Chondrocyte (in vitro differentiated cells): ENCODE results near the gene FAM168A. TPM values are rescaled to one million over a fixed set of nuclear protein-coding genes. Genes with fewer than 3 reads are reported as not detected.

Source experiments
- DNase-seq: peaks from one replicate; pipeline ENCODE4 v3.0.0; 2021; ENCODE audit warnings: mixed read lengths, low spot score
- H3K27ac Mint-ChIP-seq: one replicate; pipeline ENCODE4 v1.8.0; 2021; ENCODE audit warnings: mild to moderate bottlenecking, moderate library complexity, mixed read lengths; ENCODE audit not compliant: unreplicated experiment
- H3K27me3 Mint-ChIP-seq: 2 replicates; pipeline ENCODE4 v1.8.0; 2021; ENCODE audit warnings: low read depth, mixed read lengths
- H3K36me3 Mint-ChIP-seq: 2 replicates; pipeline ENCODE4 v1.8.0; 2021; ENCODE audit warnings: low read depth, mixed read lengths
- H3K4me1 Mint-ChIP-seq: 2 replicates; pipeline ENCODE4 v1.8.0; 2021; ENCODE audit warnings: low read depth, mild to moderate bottlenecking, mixed read lengths
- H3K4me3 Mint-ChIP-seq: one replicate; pipeline ENCODE4 v1.8.0; 2021; ENCODE audit warnings: mild to moderate bottlenecking, moderate library complexity, mixed read lengths; ENCODE audit not compliant: unreplicated experiment
- H3K9me3 Mint-ChIP-seq: 2 replicates; pipeline ENCODE4 v1.8.0; 2021; ENCODE audit warnings: low read depth, mixed read lengths
- total RNA-seq: library from RNA; stranded (reverse); gene quantifications from 3 replicates; pipeline ENCODE4 v1.2.1, GENCODE V29; 2021
- TF ChIP-seq, protein P1 (sequence below): fragments of 200-600 bp; sonication (generic); IDR thresholded peaks from 2 replicates; pipeline ENCODE4 v1.5.0; 2021; ENCODE audit warnings: antibody characterized with exemption, mild to moderate bottlenecking, moderate library complexity

Gene FAM168A
- total RNA-seq, 1 donor from 2014 or later: 53.7 TPM

DNA sequence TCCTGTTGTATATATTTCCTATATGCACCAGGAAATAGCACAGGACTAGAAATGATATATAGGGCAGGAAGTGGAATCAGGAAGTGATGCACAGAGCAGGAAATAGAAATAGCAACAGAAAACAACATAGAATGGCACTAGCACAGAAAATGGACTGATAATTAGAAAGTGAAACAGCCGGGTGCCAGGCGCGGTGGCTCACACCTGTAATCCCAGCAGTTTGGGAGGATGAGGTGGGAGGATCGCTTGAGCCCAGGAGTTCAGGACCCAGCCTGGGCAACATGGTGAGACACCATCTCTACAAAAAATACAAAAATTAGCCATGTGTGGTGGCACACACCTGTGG lies 231.7 kb downstream of the FAM168A start:
- Mint-ChIP-seq H3K27me3 (no peaks in the 10 kb centered on the region), H3K4me3 (no peak overlapping the region), H3K9me3 (no peaks in the 10 kb centered on the region), H3K27ac (no peak overlapping the region), H3K4me1 (no peaks in the 10 kb centered on the region), H3K36me3 (peaks cover 24% of the 10 kb centered on the region)
- TF ChIP-seq, protein P1, sequence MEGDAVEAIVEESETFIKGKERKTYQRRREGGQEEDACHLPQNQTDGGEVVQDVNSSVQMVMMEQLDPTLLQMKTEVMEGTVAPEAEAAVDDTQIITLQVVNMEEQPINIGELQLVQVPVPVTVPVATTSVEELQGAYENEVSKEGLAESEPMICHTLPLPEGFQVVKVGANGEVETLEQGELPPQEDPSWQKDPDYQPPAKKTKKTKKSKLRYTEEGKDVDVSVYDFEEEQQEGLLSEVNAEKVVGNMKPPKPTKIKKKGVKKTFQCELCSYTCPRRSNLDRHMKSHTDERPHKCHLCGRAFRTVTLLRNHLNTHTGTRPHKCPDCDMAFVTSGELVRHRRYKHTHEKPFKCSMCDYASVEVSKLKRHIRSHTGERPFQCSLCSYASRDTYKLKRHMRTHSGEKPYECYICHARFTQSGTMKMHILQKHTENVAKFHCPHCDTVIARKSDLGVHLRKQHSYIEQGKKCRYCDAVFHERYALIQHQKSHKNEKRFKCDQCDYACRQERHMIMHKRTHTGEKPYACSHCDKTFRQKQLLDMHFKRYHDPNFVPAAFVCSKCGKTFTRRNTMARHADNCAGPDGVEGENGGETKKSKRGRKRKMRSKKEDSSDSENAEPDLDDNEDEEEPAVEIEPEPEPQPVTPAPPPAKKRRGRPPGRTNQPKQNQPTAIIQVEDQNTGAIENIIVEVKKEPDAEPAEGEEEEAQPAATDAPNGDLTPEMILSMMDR: no peak
- no peak for DNase-seq

DNA sequence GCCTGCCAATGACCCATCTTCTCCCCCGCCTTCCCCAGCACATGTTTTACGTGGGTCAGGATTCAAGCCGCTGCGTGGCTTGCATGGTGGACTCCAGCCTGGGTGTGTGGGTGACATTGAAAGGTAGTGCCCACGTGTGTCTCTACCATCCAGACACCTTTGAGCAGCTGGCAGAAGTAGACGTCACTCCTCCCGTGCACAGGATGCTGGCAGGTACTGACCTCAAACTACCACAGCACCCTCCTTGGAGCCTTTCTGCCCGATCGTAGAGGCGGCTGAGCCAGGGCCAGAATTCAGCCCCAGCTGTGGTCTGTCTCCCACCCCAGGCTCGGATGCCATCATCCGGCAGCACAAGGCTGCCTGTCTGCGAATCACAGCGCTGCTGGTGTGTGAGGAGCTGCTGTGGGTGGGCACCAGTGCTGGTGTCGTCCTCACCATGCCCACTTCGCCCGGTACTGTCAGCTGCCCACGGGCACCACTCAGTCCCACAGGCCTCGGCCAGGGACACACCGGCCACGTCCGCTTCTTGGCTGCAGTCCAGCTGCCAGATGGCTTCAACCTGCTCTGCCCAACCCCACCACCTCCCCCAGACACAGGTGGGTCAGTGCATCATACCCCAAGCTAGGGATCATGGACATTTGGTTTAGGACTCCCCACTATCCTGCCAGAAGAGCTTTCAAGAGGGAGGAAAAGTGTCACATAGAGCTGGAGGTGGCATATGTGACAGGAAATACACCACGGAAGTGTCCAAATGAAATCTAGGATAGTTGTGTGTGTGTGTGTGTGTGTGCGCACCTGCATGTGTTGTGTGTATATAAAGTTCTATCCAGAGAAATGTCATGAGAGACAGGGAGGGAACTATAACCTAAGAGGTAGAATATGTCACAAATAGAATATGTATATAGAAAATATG lies 232.3 kb downstream of the FAM168A start:
- TF ChIP-seq, protein P1: no peak
- Mint-ChIP-seq H3K27ac (no peak overlapping the region), H3K9me3 (no peaks in the 10 kb centered on the region), H3K4me3 (no peak overlapping the region), H3K27me3 (no peaks in the 10 kb centered on the region), H3K36me3 (peaks cover 27% of the 10 kb centered on the region), H3K4me1 (no peaks in the 10 kb centered on the region)
- DNase-seq: no peak

DNA sequence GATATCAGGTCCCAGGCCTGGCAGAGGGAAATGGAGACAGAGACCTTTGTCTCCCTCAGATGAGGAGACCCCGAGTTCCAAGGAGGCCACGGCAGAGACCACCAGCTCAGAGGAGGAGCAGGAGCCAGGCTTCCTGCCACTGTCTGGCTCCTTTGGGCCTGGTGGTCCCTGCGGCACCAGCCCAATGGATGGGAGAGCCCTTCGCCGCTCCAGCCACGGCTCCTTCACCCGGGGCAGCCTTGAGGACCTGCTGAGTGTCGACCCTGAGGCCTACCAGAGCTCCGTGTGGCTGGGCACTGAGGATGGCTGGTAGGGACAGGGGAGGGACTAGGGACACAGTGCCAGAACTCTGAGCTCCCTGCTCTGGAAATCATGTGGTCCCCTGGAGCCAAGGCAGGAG lies 234.8 kb downstream of the FAM168A start:
- Mint-ChIP-seq H3K27ac (no peak overlapping the region), H3K4me3 (no peak overlapping the region), H3K27me3 (no peaks in the 10 kb centered on the region), H3K9me3 (no peaks in the 10 kb centered on the region), H3K36me3 (peaks cover 34% of the 10 kb centered on the region), H3K4me1 (no peaks in the 10 kb centered on the region)
- TF ChIP-seq, protein P1: no peak
- no peak for DNase-seq

DNA sequence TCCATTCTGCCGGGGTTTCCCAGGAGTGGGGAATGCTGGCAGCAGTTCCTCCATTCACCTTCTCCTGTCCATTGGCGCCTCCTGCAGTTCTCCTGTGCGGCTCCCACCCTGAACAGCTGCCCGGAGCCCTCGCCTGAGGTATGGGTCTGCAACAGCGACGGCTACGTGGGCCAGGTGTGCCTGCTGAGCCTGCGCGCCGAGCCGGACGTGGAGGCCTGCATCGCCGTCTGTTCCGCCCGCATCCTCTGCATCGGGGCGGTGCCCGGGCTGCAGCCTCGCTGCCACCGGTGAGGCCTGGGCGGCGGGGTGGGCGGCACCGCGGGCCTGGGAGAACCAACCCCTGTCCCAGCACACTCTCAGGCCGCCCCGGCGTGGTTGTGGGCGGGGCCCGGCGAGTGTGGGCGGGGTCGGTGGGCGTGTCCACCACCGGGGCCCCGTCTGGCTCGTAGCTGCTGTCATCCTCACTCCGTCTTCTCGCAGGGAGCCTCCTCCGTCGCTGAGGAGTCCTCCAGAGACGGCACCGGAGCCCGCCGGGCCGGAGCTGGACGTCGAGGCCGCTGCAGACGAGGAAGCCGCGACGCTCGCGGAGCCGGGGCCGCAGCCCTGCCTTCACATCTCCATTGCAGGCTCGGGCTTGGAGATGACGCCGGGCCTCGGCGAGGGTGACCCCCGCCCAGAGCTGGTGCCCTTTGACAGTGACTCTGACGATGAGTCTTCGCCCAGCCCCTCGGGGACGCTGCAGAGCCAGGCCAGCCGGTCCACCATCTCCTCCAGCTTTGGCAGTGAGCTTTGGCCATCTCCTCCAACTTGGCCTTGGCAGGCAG lies 235.7 kb downstream of the FAM168A start:
- no peak for DNase-seq

More for the DNA sequence above, 235.7 kb downstream of the FAM168A start:
- Mint-ChIP-seq H3K27me3 (no peaks in the 10 kb centered on the region), H3K4me1 (peaks cover 4% of the 10 kb centered on the region), H3K36me3 (peaks cover 38% of the 10 kb centered on the region), H3K27ac (no peak overlapping the region), H3K9me3 (no peaks in the 10 kb centered on the region), H3K4me3 (no peak overlapping the region)
- TF ChIP-seq, protein P1: no peak
